Measurements from ENCODE around the gene LPP.

The LPP gene

DNA sequence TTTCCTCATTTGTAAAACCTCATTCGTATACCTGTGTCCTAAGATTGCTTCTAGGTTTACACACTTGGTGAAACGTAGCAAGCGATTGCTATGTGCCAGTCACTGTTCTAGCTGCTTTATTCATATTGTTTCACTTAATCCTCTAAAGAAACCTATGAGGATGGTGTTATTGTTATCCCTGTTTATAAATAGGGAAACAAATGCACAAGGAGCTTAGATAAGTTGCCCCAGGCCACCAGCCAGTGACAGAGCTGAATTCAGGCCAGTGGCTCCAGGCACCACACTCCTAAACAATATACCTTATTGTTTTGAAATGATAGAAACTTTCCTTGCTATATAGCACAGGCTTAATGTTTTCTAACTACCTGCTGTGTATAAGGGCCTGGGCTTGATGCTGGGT is 44.0 kb downstream of the LPP start:
- no peak for DNase-seq (ENCODE audit: low spot score)

DNA sequence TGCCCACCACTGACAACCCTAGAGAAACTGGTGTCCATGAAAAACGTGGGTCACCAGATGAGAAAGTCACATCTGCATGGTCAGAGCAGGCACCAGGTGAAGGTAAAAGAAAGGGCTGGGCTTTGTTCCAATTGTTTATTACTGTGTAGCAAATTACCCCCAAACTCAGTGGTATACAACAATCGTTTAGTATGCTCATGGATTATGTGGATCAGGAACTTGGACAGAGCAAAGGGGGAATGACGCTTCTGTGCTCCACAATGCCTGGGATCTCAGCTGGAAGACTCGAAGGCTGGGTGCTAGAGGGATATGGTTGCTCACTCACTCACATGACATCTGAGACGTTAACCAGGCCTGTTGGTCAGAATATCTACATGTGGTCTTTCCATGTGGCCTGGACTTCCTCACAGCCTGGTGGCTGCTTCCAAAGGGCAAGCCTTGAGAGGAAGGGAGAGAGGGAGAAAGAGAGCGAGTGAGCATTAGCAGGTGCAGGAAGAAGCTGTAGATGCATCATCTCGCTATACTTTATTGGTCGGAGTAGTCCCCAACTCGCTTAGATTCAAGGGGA is 44.9 kb downstream of the LPP start:
- no peak for DNase-seq (ENCODE audit: low spot score)

DNA sequence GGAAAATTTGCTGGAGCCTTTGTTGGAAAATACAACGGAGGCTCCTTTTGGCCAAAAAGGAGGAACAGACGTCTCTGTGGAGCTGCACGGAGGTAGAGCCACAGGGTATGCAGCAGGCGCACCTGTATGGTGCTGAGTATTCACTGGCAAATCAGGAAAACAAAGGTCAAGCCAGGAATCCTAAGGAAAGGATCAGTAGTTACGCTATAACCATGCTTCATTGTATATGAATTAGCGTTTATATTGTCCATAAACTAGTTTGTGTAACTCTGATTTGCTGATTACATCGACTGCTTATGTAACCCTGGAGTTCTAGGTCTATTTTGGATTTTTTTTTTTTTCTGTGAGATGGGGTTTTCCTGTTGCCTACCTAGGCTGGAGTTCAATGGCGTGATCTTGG is 45.4 kb downstream of the LPP start:
- no peak for DNase-seq (ENCODE audit: low spot score)

DNA sequence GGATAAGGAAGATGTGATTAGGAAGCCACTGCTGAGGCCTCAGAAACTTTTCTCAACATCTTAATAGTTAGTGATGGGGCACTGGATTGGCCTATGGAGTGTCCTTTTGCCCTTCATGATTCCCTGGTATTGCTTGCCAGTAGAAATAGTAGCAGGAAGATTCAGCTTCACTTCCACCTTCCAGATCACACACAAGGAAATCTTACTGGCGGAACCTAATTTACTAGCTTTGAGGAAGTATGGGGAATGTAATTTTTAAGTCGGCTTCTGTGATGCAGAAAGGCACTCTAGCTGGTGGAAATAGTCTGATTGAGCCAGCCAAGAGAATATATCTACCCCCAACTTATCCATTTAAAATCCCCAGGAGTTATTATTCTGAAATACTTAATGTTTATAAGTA is 46.5 kb downstream of the LPP start:
- no peak for DNase-seq (ENCODE audit: low spot score)

DNA sequence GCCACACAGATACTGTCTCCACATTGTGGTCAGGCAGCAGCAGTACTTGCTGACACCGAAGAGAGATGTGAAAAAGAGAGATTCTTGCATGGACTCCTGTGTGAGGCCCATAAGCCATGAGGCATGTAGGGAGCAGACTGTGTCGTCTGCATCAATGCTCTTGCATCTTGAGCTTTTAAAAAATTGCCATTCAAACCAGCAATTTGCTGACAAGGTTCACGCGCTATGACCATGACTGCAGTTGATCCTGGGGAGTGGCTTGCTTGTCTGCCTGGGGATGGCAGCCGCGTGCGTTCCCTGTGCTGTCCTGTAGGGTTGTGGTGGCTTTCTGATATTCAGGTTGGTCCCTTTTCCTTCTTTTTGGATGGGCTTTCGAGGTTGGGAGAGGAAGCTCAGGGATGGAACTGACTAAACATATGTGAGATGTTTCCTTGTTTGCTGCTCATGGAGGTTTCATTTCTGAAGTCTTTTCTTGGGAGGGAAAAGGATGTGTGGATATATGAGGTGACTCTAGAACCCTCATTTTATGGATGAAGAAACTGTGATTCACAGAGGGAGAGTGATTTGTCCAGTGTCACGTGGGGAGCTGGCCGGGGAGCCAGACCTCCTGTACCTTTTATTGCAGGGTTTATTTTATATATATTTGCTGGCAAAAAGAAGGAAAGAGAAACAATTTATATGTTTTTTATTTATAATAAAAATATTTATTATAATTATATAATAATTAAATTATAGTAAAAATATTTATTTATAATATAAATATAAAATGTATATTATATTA is 48.6 kb downstream of the LPP start:
- no peak for DNase-seq (ENCODE audit: low spot score)

DNA sequence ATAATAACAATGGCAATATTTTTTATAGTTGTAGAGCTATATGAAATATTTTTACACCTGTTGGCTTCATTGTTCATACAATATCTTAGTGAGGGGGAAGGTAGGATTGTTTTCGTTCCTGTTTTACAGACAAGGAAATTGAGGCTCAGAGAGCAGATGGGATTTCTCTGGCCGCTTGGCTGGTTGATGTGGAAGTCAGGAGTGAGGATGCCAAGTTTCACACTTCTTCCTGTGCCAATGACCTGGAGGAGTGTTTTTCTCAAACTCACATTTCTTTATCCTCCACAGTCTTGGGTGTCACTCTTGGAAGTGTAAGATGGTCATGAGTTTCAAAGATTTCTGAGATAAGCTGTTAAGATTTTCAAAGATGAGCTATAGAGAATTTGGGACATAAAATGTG is 50.6 kb downstream of the LPP start:
- DNase-seq (ENCODE audit: low spot score): no peak

DNA sequence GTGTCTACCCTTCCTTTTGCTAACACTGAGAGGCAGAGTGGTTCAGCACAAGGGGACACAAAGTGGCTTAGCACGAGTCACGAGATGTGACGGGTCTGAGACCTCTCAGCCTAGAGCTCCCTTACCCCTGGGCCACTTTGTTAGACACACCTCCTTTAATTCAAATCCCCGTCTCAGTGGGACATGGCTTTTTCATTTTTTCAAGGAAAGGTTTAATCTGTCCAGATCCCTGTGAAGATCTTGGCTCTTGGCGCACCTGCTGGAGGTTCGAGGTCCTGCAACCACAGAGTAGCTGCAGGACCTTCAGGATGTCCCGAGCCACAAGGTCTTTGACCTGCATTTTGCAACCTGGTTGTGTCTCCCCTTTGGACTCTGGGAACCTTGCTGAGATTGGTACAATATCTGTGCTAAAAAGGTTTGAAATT is 52.0 kb downstream of the LPP start:
- DNase-seq (ENCODE audit: low spot score): no peak

DNA sequence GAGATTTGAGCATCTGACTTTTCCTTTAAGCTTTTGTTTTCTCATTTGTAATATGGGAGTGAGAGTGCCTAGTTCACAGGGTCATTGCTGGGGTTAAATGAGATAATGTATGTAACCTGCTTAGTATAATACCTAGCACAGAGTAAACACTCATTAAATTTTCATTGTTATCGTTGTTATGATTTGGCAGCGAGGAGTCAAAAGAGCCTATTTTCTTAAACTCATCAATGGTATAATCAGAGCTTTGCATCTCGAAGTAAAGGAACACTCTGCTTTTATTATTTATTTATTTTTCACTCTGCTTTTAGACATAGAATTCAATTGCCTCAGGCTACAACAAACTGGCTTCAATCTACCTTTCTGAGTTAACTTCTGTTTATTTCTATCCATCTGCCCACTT is 52.8 kb downstream of the LPP start:
- no peak for DNase-seq (ENCODE audit: low spot score)

DNA sequence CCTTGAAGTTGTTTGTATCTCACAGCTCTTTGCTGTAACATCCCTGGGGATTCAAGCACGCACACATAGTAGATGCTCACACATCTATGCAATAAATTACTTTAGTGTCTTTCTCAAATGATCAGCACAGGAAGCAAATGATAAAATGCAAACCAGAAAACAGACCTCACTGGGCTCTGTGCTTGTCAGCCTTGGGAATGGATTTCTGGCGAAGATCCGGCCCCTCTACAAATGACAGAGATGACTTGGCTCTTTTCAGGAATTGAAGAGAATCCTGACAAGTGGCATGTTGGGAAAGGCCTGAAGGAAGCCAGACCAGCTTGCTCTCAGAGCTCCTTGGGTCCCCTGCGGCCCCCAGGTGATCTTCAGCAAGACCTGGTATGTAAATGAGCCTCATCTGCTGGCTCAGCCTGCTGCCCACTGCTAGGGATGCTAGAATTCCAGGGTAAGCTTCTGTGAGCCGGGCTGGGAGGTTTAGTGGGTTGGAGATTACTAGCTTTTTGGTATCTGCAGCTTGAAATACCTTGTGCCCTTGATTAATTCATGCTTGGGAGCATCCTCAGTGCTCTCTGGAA is 54.1 kb downstream of the LPP start:
- no peak for DNase-seq (ENCODE audit: low spot score)

DNA sequence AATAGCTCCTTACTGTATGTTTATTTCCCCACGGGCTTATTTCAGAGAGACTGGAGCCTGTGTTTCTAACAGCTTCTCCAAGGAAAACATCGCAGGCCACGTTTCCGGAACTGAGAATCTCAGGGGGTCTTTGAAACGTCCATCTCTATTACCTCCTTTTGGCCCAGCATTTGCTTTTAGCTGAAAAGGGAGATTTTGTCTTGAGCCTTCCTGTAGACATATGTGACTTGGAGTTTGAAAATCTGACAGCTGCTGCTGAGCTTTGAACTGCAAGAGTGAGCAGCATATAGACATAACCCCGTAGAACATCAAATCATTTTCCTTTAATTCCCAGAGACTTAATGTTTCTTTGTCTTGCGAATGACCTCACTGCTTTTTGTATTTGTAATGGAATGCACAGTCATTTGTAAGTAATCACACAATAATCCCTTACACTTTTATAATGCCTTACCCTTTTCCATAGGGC is 54.6 kb downstream of the LPP start:
- peak; percentile 17 for DNase-seq (ENCODE audit: low spot score)

DNA sequence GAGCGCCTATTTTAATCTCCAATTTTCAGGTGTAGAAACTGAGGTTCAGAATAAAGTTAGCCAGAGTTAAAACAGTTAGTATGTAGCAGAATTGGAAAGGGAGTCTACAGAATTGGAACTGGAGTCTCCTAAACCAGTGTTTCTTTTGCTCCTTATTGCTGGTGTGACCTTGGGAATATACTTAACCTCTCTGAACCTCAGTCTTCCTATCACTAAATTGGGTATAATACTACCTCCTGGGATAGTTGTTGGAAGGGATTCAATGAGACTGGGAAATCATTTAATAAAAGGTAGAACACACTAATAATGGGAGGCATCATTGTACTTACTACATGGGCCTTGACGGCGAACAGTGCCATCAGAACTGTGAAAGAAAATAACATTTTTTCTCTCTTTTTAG is 55.1 kb downstream of the LPP start:
- no peak for DNase-seq (ENCODE audit: low spot score)

DNA sequence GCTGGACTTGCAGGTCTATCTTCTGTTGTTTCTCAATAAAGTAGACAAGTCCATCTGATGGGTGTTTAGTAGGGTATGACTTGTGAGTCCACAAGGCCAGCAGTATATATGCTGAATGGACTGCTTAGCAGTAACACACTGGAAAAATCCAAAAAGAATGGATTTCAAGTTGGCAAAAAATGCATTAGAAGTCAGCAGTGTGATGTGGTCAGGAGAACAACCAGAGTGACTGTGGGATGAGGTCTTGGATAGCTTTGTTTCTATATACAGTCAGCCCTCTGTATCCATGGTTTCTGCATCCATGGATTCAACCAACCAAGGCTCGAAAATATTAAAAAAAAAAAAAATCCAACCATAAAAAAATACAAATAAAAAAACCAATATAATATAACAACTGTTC is 55.8 kb downstream of the LPP start:
- no peak for DNase-seq (ENCODE audit: low spot score)

DNA sequence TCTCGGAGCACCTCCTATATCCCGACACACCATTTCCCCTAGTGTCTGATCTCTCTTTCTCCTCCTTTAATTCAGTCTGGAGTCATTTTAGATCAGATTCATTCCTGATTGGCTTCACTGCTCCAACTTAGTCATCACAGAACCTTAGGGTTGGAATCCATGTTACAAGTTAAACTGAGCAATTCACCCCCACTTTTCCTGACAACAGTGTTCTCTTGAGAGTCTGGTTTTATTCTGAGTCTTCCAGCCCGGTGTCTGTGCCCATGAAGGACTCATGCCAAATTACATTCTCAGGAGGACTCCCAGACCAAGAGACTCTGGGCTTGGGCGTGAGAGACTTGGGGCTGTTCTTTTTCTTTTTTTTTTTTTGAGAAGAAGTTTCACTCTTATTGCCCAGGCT is 57.5 kb downstream of the LPP start:
- no peak for DNase-seq (ENCODE audit: low spot score)

DNA sequence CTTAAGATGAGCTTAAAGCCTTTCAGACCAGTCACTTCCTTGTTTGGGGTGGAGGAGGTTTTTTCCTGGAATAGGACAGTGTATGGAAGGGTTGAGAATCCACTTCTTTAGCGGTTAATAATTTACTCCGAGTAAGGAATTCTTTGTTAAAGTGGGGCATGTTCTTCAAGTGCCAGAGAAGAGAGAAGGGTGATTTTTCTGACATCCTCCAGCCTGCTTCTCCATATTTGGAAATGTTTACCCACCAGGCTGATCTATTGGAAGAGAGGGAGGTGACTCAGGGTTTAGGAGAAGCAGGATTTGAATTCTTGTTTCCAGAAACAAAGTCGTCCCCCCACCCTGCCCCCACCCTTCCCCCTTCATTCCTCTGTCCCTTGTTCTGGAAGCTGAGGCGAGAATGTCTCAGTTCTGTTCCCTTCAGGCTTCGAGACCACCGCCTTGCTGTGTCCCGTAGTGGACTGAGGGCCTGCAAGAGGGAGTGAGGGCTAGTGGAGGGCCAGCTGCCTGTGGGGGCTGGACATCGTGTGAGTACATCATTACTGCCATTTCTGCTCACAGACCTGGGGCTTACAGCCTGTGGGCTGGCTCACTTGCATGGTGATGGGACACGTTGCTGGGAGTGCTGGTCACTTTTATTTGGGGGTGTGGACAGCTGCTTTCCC is 58.5 kb downstream of the LPP start:
- DNase-seq (ENCODE audit: low spot score): peak; percentile 75

DNA sequence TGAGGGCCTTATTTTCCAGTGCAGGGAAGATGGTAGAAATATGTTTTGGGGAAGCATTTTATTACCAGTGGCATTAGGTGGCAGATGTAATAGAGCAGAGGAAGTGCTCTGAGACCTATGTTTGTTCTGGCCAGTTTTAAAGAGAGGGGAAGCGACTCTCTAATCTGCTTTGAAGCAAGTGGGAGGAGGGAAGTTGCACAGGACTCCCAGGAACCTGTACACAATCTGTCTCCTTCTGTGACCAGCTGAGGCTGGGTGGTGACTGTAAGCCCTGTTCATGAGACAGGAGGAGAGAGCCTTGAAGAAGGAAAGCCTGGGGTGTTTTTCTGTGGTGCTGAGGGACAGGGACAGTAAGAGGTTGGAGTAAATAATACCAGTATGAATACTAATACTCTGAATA is 60.5 kb downstream of the LPP start:
- no peak for DNase-seq (ENCODE audit: low spot score)

DNA sequence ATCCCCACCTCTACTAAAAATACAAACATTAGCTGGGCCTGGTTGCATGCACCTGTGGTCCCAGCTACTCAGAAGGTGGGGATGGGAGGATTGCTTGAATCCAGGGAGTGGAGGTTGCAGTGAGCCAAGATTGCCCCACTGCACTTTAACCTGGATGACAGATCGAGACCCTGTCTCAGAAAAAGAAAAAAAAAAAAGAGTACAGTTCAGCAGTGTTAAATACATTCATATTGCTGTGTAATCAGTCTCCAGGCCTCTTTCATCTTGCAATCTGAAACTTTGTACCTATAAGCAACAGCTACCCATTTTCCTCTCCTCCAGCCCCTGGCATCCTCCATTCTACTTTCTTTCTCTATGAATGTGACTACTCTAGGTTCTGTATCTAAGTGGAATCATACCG is 61.2 kb downstream of the LPP start:
- no peak for DNase-seq (ENCODE audit: low spot score)

DNA sequence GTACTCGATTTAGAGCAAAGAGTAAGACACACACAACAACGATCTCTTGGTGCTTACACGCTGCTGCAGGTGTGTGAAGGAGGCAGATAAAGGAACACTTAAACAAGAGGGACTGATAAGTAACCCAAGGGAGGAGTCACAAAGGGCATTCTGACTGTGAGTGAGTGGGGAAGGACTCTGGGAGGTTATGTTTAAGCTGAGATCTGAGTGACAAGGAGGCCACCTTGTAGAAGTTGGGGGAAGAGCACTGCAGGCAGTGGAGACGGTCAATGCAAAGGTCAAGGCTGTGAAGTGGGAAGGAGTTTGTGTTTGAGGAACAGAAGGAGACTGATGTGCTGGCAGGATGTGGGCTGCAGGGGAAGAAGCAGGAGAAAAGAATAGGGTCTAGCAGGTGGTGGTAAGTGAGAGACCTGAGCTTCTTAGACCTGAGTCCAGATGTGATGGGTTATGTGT is 63.1 kb downstream of the LPP start:
- no peak for DNase-seq (ENCODE audit: low spot score)

DNA sequence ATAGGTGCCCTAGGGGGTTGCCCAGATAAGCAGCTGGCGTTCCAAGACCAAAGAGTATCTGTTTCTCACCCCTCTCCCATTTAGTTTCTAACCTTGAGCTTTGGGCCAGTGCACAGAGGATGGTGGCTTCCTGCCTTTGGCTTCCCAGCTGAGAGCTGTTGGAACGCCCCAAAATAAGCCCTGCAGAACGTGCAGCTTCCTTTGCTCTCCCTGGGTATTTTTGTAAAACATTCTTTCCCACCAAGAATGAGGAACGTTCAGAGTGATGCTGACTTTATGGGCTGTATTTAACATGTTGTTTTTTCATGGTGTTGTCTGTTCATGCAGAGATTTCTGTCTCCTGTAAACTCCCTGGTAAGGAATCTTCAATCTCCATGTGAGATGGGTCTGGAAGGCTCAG is 63.8 kb downstream of the LPP start:
- DNase-seq (ENCODE audit: low spot score): no peak

DNA sequence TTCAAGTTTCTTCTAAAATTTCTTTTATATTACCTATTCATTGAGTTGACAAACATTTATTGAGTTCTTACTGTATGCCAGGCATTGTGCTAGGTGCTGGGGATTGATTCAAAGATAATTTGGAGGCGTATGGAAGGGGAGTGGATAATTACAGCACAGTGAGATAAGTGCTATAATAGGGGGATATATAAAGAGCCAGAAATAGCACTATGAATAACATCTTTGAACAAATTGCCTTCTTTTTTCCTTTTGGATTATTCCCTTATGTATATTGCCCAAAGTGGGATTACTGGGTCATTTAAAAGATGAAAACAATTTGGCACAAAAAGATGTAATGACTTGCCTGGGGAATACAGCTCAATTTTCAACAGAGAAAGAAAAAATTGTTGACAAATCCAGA is 64.6 kb downstream of the LPP start:
- no peak for DNase-seq (ENCODE audit: low spot score)

DNA sequence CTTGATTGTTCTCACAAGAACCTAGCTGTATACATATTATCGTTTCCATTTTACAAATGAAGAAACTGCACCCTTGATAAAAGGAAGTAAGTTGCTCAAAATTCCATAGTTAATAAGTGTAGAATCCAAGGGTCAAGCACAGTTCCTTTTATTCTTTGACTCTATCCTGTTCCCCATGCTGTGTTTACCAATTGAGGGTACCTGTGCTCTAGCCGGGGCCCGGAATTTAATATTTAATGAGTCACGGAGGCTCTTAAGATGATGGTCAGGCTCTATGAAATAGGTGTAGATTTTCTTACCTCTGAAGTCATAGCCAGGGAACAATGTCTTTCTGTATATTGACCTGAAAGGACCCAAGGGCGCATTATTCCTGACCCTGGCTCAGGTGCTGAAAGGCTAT is 65.2 kb downstream of the LPP start:
- no peak for DNase-seq (ENCODE audit: low spot score)

DNA sequence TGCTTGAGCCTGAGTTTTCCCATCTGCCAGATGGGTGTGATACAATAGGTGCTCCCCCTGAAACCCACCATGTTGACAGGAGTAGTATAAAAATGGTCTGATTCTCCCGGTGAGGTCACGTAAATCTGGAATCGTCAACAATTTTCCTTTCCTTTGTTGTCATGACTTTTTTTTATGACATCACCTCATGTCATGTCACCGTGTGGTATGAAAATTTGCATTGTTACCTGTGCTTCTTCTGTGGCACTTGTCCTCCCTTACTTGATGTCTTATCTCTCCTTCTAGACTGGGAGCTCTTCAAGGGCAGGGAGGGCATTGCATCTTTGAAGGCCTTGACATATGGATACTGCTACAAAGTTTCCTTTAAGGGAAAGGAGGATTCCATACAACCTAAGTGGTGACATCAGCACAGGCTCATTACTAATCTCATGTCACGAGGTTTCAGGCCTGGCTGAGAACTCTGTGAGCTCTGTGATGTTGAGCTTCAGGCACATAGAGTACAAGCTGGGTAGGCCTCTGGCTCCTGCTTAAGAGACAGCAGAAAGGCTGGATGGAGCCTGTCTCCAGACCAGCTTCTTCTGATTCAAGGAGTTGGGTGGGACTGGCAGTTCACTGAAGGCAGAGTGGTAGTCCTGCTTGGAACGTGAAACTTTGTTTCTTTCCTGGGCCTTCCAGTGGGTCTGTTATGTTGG is 66.3 kb downstream of the LPP start:
- no peak for DNase-seq (ENCODE audit: low spot score)

Data from AG08396 (cell line).